Tibial artery (tissue), 4 donors: ENCODE results near the gene CDS1.
"Not testable (repeated sequence)": the region's sequence is repeated elsewhere in the genome, so short reads cannot be mapped to it uniquely, and the experiment has no call there.

Source experiments
- DNase-seq, 2 donors: peaks; one replicate each; pipeline ENCODE4 v3.0.0-alpha.2; 2019
- H3K27ac ChIP-seq, 2 donors: fragments of 200-600 bp; sonication (generic) in 1 of 2; 1 replicate in 1 of 2; 2 replicates in 1 of 2; pipeline ENCODE4 v1.5.1; 2018 to 2019; ENCODE audit warnings: mild to moderate bottlenecking in 1 of 2
- H3K27me3 ChIP-seq, 2 donors: fragments of 200-600 bp; sonication (generic) in 1 of 2; one replicate each; pipeline versions ENCODE4 v1.5.1 to v1.6.0; 2016 to 2019
- H3K36me3 ChIP-seq, 3 donors: fragments of 200-600 bp; sonication (generic) in 2 of 3; one replicate each; pipeline ENCODE4 v1.5.1; 2016 to 2019; ENCODE audit warnings: mild to moderate bottlenecking in 2 of 3
- H3K4me1 ChIP-seq, 4 donors: fragments of 200-600 bp; sonication (generic) in 2 of 4; 1 replicate in 3 of 4; 2 replicates in 1 of 4; pipeline ENCODE4 v1.5.1; 2016 to 2019
- H3K4me3 ChIP-seq, 2 donors: fragments of 200-600 bp; sonication (generic) in 1 of 2; 1 replicate in 1 of 2; 2 replicates in 1 of 2; pipeline ENCODE4 v1.5.1; 2018 to 2019; ENCODE audit warnings: mild to moderate bottlenecking in 2 of 2
- H3K9me3 ChIP-seq, 3 donors: fragments of 200-600 bp; sonication (generic) in 1 of 3; one replicate each; pipeline ENCODE4 v1.5.1; 2016 to 2019
- intact Hi-C: fragments of 100-400 bp; cut with DNase I; formaldehyde crosslinking; loops from one replicate; pipeline ENCODE4 v1.15.0; 2023; ENCODE audit warnings: low total_unique reads
- TF ChIP-seq, protein P1 (sequence below), 2 experiments: fragments of 200-600 bp in 1 of 2; fragments of 450-650 bp in 1 of 2; IDR thresholded peaks; one replicate each; pipeline ENCODE4 v1.5.1; 2017 to 2019; ENCODE audit warnings: antibody characterized with exemption in 2 of 2, mild to moderate bottlenecking in 1 of 2, moderate library complexity in 1 of 2

Gene CDS1

DNA sequence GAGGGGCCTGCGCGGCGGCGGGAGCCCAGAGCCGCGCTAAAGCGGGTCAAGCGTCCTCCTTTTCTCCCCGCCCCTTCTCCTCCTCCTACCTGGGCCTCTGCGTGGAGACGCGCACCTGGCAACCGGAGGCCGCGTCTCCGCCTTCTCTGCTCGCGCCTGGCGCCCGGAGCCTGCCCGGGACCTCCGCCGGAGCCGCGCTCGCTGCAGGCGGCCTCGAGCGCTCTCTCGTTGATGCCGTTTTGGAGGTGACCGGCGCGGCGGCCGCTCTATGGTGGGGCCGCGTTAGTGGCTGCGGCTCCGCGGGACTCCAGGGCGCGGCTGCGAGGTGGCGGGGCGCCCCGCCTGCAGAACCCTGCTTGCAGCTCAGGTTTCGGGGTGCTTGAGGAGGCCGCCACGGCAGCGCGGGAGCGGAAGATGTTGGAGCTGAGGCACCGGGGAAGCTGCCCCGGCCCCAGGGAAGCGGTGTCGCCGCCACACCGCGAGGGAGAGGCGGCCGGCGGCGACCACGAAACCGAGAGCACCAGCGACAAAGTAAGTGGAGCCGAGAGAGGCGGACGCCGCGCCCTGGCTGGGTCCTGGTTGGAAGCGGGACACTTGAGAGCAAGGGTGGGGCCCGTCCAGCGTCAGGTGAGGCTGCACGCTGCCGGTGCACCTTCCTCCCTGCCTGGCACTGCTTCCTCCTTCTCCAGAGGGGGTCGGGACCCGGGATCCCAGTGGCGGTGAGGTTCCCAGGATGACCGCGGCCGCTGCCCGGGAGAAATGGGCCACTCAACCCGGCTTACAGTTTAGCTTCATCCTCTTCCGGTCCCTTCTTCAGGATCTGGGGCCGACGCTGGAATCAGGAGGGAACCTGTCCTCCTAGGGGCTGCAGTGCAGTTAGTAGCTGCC is at the start of gene CDS1:
Gene CDS1, plus strand, starts transcription at position 140 of the 888 bp plus-strand sequence. Its CDS starts 275 bp downstream, at position 415.
- H3K4me1 ChIP-seq, result peaks cover 0 to 17% (median 9%) of the 10 kb centered on the region in 4 donors
- DNase-seq, result peak in 1 of 2 donors; percentile 63
- H3K27ac ChIP-seq, result peak within 1 kb of the TSS in 1 of 2 donors; percentile 44
- no peaks in the 10 kb centered on the region for H3K9me3 ChIP-seq
- H3K36me3 ChIP-seq, result no peaks in the 10 kb centered on the region
- TF ChIP-seq, protein P1, sequence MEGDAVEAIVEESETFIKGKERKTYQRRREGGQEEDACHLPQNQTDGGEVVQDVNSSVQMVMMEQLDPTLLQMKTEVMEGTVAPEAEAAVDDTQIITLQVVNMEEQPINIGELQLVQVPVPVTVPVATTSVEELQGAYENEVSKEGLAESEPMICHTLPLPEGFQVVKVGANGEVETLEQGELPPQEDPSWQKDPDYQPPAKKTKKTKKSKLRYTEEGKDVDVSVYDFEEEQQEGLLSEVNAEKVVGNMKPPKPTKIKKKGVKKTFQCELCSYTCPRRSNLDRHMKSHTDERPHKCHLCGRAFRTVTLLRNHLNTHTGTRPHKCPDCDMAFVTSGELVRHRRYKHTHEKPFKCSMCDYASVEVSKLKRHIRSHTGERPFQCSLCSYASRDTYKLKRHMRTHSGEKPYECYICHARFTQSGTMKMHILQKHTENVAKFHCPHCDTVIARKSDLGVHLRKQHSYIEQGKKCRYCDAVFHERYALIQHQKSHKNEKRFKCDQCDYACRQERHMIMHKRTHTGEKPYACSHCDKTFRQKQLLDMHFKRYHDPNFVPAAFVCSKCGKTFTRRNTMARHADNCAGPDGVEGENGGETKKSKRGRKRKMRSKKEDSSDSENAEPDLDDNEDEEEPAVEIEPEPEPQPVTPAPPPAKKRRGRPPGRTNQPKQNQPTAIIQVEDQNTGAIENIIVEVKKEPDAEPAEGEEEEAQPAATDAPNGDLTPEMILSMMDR (IDR thresholded peaks at IDR 0.05), result no peak
- H3K27me3 ChIP-seq, result peaks cover 0 to 7% of the 10 kb centered on the region in 2 donors
- intact Hi-C loops, result no loop called here
- H3K4me3 ChIP-seq, result peak within 1 kb of the TSS; percentile 71 to 82

DNA sequence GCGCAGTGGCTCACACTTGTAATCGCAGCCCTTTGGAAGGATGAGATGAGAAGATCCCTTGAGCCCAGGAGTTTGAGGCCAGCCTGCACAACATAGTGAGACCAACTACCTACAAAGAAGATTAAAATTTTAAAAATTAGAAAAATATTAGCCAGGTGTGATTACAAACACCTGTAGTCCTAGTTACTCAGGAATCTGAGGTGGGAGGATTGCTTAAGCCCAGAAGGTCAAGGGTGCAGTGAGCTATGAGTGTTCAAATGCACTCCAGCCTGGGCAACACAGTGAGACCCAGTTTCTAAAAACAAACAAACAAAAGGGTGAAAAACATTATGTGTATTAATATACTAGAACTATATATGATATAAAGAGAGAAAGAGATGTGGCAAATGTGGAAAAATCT is 47.0 kb upstream of the CDS1 start:
- H3K36me3 ChIP-seq, result no peaks in the 10 kb centered on the region
- no peaks in the 10 kb centered on the region for H3K27me3 ChIP-seq
- H3K4me3 ChIP-seq, result no peak overlapping the region
- no peak for DNase-seq
- H3K9me3 ChIP-seq, result no peaks in the 10 kb centered on the region
- H3K4me1 ChIP-seq, result no peaks in the 10 kb centered on the region
- H3K27ac ChIP-seq, result no peak overlapping the region
- TF ChIP-seq, protein P1 (IDR thresholded peaks at IDR 0.05), result no peak
- intact Hi-C loops, result no loop called here

- no peaks in the 10 kb centered on the region for H3K4me1 ChIP-seq
- H3K9me3 ChIP-seq, result no peaks in the 10 kb centered on the region
- no peak for DNase-seq
- intact Hi-C loops, result no loop called here
- H3K36me3 ChIP-seq, result no peaks in the 10 kb centered on the region
- H3K27ac ChIP-seq, result no peak overlapping the region
- H3K4me3 ChIP-seq, result no peak overlapping the region
- TF ChIP-seq, protein P1 (IDR thresholded peaks at IDR 0.05), result no peak
- H3K27me3 ChIP-seq, result no peaks in the 10 kb centered on the region
Measured at GRCh38 chr4:84545093-84545492, 37.8 kb upstream of the CDS1 start.

DNA sequence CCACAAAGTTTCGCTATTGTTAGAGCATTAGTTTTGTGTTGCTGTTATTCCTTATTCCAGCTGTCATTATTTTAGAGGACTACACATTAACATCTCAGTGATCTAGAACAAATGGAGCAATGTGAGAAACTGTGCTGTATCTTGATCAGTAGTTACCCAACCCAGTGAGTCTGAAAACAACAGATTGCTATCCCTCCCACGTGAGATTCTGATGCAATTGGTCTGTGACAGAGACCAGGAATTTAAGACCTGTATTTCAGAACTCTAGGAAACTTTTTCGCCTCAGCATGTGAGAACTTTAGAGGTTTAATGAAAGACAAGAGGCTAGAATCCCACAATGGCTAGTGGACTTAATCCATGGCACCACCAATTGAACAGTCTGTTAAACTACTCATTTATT is 35.7 kb upstream of the CDS1 start:
- H3K9me3 ChIP-seq, result no peaks in the 10 kb centered on the region
- no peaks in the 10 kb centered on the region for H3K4me1 ChIP-seq
- DNase-seq, result no peak
- no peaks in the 10 kb centered on the region for H3K36me3 ChIP-seq
- TF ChIP-seq, protein P1 (IDR thresholded peaks at IDR 0.05), result no peak
- H3K4me3 ChIP-seq, result no peak overlapping the region
- intact Hi-C loops, result no loop called here
- H3K27me3 ChIP-seq, result no peaks in the 10 kb centered on the region
- no peak overlapping the region for H3K27ac ChIP-seq

DNA sequence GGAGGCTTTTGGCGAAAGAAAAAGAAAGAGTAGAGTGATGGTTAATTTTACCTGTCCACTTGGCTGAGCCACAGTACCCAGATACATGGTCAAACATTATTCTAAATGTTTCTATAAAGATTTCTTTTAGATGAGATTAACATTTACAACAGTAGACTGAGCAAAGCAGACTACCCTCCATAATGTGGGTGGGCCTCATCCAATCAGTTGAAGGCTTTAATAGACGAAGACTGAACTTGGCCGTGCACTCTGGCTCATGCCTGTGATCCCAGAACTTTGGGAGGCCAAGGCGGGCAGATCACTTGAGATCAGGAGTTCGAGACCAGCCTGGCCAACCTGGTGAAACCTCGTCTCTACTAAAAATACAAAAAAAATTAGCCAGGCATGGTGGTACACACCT is 33.7 kb upstream of the CDS1 start:
- H3K4me3 ChIP-seq, H3K9me3 ChIP-seq, H3K4me1 ChIP-seq, H3K27me3 ChIP-seq, H3K36me3 ChIP-seq, H3K27ac ChIP-seq, DNase-seq, intact Hi-C loops: not testable (repeated sequence)

- Histone ChIP-seq H3K4me3 (no peak overlapping the region), H3K27ac (no peak overlapping the region), H3K27me3 (no peaks in the 10 kb centered on the region), H3K36me3 (no peaks in the 10 kb centered on the region), H3K9me3 (no peaks in the 10 kb centered on the region), H3K4me1 (no peaks in the 10 kb centered on the region)
- TF ChIP-seq, protein P1 (IDR thresholded peaks at IDR 0.05), result no peak
- no peak for DNase-seq
- intact Hi-C loops, result no loop called here
Measured at GRCh38 chr4:84562156-84562555, 20.8 kb upstream of the CDS1 start.
